LNCaP clone FGC (cell line): ENCODE data around the gene STK24.
"Not testable (repeated sequence)": the region's sequence is repeated elsewhere in the genome, so short reads cannot be mapped to it uniquely, and the experiment has no call there.

Source experiments
- DNase-seq: peaks from one replicate; pipeline ENCODE4 v3.0.0-alpha.2; 2011; ENCODE audit warnings: low read depth
- H3K4me3 ChIP-seq: 2 replicates; pipeline ENCODE4 v1.5.1; 2011; ENCODE audit warnings: mild to moderate bottlenecking, low read depth, low read length, control low read depth
- TF ChIP-seq, protein P1 (sequence below): IDR thresholded peaks from 2 replicates; pipeline ENCODE4 v1.5.1; 2012; ENCODE audit warnings: mild to moderate bottlenecking; ENCODE audit not compliant: control insufficient read depth, insufficient read depth; ENCODE audit errors: extremely low read depth

STK24 gene

DNA sequence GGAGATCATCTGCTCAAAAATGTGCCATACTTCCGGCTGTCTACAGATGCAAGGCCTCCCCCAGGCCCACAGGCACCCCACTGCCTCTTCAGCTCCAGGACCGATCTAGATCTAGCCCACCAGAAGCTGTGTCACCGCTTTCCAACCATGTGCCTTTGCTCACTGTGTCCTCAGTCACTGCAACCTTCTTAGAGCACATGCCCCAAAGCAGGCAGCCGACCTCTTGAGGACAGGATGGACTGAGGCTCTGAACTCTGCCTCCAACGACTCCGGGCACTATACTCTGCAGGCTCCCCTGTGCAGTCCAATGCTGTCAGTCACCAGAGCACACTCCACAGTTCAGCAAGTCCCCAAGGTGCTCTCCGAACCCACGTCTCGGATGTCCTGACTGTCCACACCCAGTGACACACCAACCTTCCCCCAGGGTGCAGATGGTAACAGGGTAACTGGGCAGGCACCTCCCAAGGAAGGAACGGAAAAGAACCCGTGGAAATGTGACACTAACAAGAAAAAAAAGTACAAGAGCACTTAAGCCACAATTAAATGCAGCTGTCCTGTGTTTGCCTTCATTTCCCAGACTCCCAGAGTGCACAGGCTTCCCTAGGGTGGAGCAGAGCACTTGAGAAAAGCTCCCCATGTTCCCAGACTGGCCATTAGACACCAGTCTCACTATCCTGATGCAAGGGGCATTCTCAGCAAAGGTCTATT, 4.8 kb downstream of the STK24 start:
- TF ChIP-seq, protein P1, sequence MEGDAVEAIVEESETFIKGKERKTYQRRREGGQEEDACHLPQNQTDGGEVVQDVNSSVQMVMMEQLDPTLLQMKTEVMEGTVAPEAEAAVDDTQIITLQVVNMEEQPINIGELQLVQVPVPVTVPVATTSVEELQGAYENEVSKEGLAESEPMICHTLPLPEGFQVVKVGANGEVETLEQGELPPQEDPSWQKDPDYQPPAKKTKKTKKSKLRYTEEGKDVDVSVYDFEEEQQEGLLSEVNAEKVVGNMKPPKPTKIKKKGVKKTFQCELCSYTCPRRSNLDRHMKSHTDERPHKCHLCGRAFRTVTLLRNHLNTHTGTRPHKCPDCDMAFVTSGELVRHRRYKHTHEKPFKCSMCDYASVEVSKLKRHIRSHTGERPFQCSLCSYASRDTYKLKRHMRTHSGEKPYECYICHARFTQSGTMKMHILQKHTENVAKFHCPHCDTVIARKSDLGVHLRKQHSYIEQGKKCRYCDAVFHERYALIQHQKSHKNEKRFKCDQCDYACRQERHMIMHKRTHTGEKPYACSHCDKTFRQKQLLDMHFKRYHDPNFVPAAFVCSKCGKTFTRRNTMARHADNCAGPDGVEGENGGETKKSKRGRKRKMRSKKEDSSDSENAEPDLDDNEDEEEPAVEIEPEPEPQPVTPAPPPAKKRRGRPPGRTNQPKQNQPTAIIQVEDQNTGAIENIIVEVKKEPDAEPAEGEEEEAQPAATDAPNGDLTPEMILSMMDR: no peak
- DNase-seq: no peak
- no peak overlapping the region for H3K4me3 ChIP-seq

DNA sequence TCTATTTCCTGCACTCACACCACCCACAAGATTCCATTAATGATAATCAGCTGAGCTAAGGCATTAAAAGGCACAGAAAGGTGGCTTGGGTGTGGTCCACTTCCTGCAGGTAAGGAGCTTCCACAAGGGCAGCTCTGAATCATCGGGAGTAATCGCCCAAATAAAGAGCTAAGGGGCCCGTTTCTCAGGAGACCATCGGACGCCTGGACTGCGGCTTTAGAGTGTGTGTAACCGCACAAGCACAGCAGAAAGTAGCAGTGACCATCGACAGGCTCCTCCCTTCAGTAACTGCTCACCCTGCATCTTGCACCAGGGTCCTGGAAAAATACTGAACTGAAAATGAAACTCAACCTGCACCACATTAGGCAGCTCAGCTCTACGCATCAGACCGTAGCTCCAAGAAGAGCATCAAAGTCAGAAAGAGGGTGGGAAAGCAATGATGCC, 6.0 kb downstream of the STK24 start:
- H3K4me3 ChIP-seq: no peak overlapping the region
- TF ChIP-seq, protein P1: no peak
- DNase-seq: no peak

DNA sequence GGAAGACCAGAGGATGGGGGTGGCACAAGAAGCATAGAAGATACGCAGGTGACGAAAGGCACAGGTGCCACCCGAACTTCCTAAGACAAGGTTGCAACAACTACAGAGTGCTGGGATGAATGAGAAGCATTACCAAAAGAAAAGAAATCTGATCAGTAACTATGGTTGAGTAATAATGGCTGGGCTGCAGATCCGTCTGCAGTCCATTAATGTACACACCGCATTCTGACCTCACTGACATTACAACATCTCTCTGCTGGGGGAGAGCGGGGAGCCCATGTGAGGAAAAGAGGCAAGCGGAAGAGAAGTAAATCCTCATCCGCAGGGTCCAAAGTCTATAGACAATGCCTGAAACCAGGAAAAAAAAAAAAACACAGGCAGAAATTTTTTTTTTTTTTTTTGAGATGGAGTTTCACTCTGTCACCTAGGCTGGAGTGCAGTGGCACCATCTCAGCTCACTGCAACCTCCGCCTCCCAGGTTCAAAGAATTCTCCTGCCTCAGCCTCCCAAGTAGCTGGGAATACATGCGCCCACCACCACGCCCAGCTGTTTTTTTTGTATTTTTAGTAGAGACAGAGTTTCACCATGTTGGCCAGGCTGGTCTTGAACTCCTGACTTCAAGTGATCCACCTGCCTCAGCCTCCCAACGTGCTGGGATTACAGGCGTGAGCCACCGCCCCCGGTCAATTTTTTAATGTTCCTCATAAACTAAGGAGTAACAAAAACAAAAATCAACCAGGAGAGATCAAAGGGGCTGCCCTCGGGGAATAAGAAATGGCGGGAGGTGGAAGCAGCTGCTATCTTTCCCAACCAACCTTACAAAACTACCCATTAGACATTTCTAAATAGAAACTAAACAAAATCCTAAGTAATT, 7.2 kb downstream of the STK24 start:
- H3K4me3 ChIP-seq, DNase-seq: not testable (repeated sequence)

DNA sequence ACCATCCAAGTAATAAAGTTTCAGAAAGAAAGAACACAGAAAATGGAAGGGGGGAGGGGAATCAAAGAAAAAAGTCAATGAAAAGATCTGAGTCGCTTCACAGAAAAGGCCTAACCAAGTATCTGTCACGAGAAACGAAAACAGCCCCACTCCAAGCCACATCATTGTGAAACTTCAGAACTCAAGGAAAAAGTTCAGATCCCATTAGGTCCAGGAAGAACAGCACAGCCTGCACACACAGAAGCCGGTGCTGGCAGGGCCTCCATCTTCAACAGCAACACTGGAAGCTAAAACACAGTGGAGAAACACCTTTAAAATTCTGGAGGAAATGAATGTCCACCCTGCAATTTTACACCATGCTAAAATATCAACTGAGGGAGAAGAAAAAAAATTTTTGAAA, 8.0 kb downstream of the STK24 start:
- TF ChIP-seq, protein P1: no peak
- H3K4me3 ChIP-seq: no peak overlapping the region
- DNase-seq: no peak

DNA sequence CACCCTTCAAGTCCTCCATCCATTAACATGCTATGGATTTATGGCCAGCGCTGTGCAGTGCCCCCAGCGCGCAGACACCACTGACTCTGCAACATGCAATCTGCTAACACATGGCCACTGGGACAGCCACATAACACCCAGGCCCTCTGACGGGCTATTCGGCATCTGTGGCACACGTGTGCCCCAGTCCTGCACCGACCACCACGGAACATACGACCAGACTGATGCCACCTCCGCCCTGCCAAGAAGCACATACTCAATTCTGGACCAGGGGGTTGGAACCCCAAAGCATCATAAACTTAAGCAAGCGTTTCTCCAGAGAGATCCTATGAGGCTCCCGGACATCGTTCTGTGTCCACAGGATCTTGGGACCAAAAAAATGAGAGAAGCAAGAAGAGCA, 9.8 kb downstream of the STK24 start:
- H3K4me3 ChIP-seq: no peak overlapping the region
- no peak for DNase-seq
- TF ChIP-seq, protein P1: no peak

DNA sequence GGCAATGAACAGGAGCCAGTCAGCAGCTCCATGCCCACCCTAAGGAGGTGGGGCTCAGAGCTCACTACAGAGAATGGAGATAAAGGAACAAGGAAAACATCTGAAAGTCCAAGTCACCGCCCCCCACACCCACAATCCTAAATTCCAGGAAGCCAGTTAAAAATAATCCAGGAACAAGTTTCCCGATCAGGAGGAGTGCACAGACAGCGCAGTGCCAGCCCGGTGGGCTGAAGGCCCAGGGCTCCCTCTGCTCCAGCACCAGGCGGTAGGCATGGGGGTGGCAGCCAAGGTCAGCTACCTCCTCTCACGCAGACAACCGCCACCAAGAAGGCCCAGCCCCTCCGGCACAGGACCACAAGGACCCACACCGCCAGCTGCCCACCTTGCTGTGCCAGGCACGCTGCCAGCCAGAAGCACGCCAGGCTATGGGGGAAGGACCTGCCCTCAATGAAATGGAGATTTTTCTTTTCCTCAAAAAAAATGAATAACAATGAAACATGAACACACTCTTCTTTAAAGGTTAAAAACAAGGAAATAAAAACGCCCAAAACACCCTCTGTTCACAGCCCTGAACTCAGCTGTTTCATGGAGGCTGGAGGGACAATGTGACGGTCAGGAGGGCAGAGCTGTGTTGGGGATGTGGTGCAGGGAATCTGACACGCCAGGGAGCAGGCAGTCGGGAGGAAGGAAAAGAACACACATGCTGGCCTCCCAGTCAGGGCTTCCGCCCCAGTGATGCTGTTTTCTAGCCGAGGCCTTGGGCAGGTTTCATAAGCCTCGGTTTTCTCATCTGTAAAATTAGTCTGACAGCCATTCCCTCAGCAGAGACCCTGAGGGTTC, 11.0 kb downstream of the STK24 start:
- TF ChIP-seq, protein P1: no peak
- no peak for DNase-seq
- H3K4me3 ChIP-seq: no peak overlapping the region

DNA sequence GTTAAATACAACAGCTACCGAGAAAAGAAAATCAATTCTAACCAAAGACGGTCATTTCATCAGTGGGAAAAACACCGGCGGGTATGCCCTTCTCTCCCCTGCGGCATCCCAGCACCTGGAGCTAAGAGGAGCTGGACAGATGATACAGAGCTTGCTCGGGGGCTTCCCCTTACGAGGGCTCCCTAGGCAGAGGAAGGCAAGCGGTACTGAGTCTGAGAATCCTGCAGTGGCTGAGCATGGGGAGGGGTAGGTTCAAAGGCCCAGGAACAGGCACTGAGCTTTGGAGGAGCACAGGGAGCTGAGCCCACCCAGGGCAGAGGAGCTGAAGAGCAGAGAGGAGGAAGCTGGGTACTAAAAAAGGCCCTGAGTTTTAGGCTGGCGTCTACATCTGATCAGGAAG, 12.7 kb downstream of the STK24 start:
- no peak overlapping the region for H3K4me3 ChIP-seq
- DNase-seq: no peak
- TF ChIP-seq, protein P1: no peak
